Astrocyte of the cerebellum (primary cell): ENCODE measurements around the gene HSF2.
A peak's percentile ranks its signal among the peaks of the same experiment; 100 is the strongest.

Source experiments
- DNase-seq: peaks from one replicate; pipeline ENCODE4 v3.0.0-alpha.2; 2011; ENCODE audit warnings: low read depth
- H3K4me3 ChIP-seq: 2 replicates; pipeline ENCODE4 v1.5.1; 2011; ENCODE audit warnings: mild to moderate bottlenecking, low read depth, low read length, moderate library complexity
- in situ Hi-C: cut with HindIII; loops from 2 replicates; pipeline ENCODE4 v1.10.0; 2017; ENCODE audit warnings: low sequenced_read_pairs
- TF ChIP-seq, protein P1 (sequence below): IDR thresholded peaks from 2 replicates; pipeline ENCODE4 v1.5.1; 2012; ENCODE audit warnings: low read length, low read depth, moderate library complexity, mild to moderate bottlenecking; ENCODE audit errors: missing control alignments

Gene HSF2

DNA sequence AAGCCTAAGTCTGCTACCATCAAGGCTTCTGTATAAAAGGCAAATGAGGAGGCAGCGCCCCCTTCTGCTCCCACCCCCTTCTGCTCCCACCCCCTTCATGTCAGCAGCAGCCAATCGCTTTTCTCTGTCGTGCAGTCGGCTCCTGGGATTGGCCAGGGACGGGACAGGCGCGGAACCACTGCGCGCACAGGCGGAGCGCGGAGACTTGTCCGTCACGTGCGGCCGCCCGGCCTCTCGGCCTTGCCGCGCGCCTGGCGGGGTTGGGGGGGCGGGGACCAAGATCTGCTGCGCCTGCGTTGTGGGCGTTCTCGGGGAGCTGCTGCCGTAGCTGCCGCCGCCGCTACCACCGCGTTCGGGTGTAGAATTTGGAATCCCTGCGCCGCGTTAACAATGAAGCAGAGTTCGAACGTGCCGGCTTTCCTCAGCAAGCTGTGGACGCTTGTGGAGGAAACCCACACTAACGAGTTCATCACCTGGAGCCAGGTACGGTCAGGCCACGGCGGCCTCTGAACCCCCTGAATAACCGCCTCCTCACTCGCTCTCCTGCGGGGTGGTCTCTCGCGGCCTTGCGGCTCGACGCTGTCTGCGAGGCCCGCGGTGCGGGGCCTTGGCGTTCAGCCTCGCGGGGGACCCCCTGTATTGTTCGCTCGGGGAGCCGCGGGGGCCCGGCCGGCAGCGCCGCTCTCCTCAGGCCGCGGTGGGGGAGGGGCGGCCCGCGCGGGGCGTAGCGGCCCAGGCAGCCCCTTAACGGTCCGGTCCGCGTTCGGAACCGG, at the start of gene HSF2:
Gene HSF2 (plus strand): TSS at position 305 of the 773 bp plus-strand sequence. CDS start 86 bp downstream, at position 391.
- H3K4me3 ChIP-seq = peak within 1 kb of the TSS; percentile 97
- TF ChIP-seq, protein P1, sequence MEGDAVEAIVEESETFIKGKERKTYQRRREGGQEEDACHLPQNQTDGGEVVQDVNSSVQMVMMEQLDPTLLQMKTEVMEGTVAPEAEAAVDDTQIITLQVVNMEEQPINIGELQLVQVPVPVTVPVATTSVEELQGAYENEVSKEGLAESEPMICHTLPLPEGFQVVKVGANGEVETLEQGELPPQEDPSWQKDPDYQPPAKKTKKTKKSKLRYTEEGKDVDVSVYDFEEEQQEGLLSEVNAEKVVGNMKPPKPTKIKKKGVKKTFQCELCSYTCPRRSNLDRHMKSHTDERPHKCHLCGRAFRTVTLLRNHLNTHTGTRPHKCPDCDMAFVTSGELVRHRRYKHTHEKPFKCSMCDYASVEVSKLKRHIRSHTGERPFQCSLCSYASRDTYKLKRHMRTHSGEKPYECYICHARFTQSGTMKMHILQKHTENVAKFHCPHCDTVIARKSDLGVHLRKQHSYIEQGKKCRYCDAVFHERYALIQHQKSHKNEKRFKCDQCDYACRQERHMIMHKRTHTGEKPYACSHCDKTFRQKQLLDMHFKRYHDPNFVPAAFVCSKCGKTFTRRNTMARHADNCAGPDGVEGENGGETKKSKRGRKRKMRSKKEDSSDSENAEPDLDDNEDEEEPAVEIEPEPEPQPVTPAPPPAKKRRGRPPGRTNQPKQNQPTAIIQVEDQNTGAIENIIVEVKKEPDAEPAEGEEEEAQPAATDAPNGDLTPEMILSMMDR = peak; percentile 16
- in situ Hi-C loops = no loop called here
- DNase-seq = no peak

GRCh38 chr6:122352981-122353664, 46.3 kb upstream of the HSF2 start:
- no peak overlapping the region for H3K4me3 ChIP-seq
- TF ChIP-seq, protein P1 = no peak
- in situ Hi-C loops = no loop called here
- DNase-seq = no peak

- no peak overlapping the region for H3K4me3 ChIP-seq
- TF ChIP-seq, protein P1 = no peak
- no peak for DNase-seq
- in situ Hi-C loops = no loop called here
These were observed 38.6 kb upstream of the HSF2 start for GRCh38 chr6:122360809-122361208.

DNA sequence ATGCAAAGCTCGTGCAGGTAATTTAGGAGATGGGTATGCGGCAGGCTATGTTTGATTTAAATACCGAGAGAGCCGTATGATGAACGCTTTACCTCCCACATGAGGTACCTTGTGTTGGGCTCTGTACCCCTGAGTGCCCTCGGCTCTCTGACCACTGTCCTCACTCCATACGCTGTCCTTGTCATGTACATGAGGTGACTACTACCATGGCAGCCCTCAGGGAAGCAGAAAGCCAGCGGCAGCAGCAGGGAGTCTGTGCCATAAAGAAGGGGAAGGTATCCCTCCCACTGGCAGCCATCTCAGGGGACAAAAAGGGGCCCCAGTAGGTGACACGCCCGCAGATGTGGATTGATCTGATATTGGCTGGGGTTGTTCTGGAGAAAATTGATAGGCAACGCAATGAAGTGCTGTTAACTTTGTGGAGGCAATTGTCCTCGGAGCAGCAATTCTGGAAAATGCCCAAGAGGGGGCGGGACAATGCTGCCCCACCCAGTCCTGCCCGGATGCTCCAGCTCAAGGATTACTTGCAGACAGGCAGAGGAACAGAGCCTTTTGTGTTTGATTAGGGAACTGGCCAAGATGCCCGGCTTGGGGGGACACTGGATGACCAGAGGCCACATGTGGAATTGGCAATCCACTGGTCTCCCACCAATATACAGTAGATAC, 38.0 kb upstream of the HSF2 start:
- H3K4me3 ChIP-seq = no peak overlapping the region
- TF ChIP-seq, protein P1 = no peak
- in situ Hi-C loops = no loop called here
- DNase-seq = no peak

GRCh38 chr6:122363769-122364483, 35.5 kb upstream of the HSF2 start:
- TF ChIP-seq, protein P1 = no peak

More at GRCh38 chr6:122363769-122364483, 35.5 kb upstream of the HSF2 start:
- H3K4me3 ChIP-seq = no peak overlapping the region
- in situ Hi-C loops = no loop called here
- DNase-seq = no peak
